ENCODE measurements around the gene USH1G.

Gene USH1G

DNA sequence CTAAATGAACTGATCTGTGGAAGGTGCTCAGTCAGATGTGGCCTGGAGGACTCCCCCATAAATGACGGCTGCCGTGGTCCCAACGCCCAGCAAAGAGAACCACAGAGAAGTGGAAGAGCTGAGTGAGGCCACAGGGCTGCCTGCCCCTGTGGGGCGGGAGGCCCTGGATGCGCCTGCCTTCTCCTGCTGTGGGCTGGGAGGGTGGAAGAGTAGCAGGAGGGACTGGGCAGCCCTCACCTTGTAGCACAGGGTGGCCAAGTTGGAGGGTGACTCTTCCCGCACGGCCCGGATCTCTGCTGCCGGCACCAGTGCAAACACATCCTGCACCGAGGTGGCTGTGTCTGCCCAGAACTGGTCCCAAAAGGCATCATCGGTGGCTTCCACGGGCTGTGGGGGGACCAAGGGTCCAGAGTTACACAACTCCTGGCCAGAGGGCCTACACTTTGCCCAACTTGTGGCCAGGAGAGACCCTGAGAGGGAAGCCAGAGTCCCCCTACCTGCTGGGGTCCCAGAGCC is 41.2 kb upstream of the USH1G start:
- no peak for TF ChIP-seq POU2F2 (IDR thresholded peaks at IDR 0.05; ENCODE audit: low read depth, low read length)
- no peak for TF ChIP-seq POLR2A (IDR thresholded peaks at IDR 0.05; ENCODE audit: low read depth, low read length)
- TF ChIP-seq SPI1 (IDR thresholded peaks at IDR 0.05; ENCODE audit: low read depth, low read length): no peak
- TF ChIP-seq PAX5 (IDR thresholded peaks at IDR 0.05; ENCODE audit: insufficient read depth, low read length, severe bottlenecking): no peak
- TF ChIP-seq POLR2AphosphoS5 (IDR thresholded peaks at IDR 0.05; ENCODE audit: low read depth, low read length): no peak
- no peak for TF ChIP-seq TAF1 (IDR thresholded peaks at IDR 0.05; ENCODE audit: low read depth, low read length)
- no peak for FAIRE-seq

GRCh38 chr17:74963656-74964055 is 40.6 kb upstream of the USH1G start:
- DNase-seq (ENCODE audit: insufficient read length, low spot score): no peak
- TF ChIP-seq POLR2AphosphoS5 (IDR thresholded peaks at IDR 0.05; ENCODE audit: low read depth, low read length) (no peak), TAF1 (IDR thresholded peaks at IDR 0.05; ENCODE audit: low read depth, low read length) (no peak), POLR2A (IDR thresholded peaks at IDR 0.05; ENCODE audit: low read depth, low read length) (no peak), SPI1 (IDR thresholded peaks at IDR 0.05; ENCODE audit: low read depth, low read length) (no peak), PAX5 (IDR thresholded peaks at IDR 0.05; ENCODE audit: insufficient read depth, low read length, severe bottlenecking) (no peak), POU2F2 (IDR thresholded peaks at IDR 0.05; ENCODE audit: low read depth, low read length) (no peak)
- FAIRE-seq: no peak

More for the DNA sequence above, 41.2 kb upstream of the USH1G start:
- no peak for DNase-seq (ENCODE audit: insufficient read length, low spot score)

DNA sequence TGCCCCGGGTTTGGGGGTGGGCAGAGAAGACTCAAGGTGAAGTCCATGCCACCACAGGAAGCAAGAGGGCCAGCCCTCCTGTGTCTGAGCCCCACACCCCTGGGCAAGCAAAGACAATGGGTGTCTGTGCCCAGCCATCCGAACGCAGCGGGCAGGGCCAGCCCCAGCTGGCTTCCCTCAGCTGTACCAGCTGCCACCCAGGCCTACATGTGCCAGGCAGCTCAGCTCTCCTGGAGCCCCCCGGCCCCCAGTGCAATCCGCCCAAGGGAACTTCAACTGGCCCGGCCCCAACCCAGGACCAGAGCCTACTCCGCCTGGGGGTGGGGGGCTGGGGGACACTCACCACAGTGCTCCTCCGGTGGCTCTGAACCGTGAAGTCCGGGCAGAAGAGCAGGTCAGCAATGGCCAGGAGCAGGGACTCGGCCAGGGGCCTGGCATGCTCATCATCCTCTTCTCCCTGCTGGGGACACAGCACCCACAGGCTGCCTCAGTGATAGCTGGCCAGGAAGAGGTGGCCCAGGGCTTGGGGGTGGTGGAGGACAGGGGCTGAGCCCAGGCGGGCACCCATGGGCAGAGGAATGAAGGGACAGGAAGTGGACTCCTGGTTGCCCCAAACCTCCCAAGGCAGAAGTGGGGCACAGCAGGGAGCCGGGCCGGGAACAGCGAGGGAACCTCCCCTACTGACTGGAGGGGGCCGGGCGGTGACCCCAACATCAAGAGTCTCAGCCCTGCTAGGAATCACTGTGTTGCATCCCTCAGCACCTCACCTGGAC is 39.8 kb upstream of the USH1G start:
- no peak for TF ChIP-seq POU2F2 (IDR thresholded peaks at IDR 0.05; ENCODE audit: low read depth, low read length)
- no peak for TF ChIP-seq PAX5 (IDR thresholded peaks at IDR 0.05; ENCODE audit: insufficient read depth, low read length, severe bottlenecking)
- no peak for TF ChIP-seq POLR2AphosphoS5 (IDR thresholded peaks at IDR 0.05; ENCODE audit: low read depth, low read length)
- no peak for TF ChIP-seq TAF1 (IDR thresholded peaks at IDR 0.05; ENCODE audit: low read depth, low read length)
- no peak for TF ChIP-seq POLR2A (IDR thresholded peaks at IDR 0.05; ENCODE audit: low read depth, low read length)
- no peak for TF ChIP-seq SPI1 (IDR thresholded peaks at IDR 0.05; ENCODE audit: low read depth, low read length)
- FAIRE-seq: no peak
- no peak for DNase-seq (ENCODE audit: insufficient read length, low spot score)

DNA sequence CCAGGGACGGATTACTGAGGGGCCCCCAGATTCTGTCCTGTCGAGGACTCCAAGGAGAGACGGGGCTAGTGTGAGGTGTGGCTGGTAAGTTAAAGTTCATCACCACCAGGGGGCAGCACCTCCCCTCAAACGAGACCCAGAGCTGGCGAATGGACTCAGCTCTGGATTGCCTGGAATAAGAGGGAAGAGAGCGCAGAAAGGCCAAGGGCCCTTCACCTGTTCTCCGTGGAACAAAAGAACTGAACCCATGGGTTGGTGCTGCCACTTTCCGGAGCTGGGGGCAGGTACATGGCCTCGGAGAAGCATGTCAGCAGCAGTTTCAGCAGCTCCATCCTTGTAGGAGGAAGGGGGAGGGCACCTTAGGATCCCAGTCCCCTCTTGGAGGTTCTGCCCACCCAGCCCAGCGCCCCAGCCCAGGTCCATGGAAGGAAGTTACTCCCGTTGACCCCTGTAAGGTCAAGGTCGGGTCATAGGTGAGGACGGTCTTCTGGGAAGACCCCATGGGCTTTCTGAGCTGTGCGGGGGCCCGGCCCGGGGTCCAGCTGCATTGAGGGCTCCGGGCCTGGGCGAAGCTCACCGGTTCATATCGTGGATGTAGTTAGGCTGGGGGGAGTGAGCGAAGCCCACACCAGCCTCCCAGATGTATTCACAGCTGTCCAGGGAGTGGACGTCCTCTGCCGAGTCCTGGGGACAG is 38.7 kb upstream of the USH1G start:
- DNase-seq (ENCODE audit: insufficient read length, low spot score) (peak; percentile 87), FAIRE-seq (peak; percentile 84)
- no peak for TF ChIP-seq TAF1 (IDR thresholded peaks at IDR 0.05; ENCODE audit: low read depth, low read length)
- TF ChIP-seq POU2F2 (IDR thresholded peaks at IDR 0.05; ENCODE audit: low read depth, low read length): no peak
- no peak for TF ChIP-seq POLR2A (IDR thresholded peaks at IDR 0.05; ENCODE audit: low read depth, low read length)
- no peak for TF ChIP-seq SPI1 (IDR thresholded peaks at IDR 0.05; ENCODE audit: low read depth, low read length)
- TF ChIP-seq PAX5 (IDR thresholded peaks at IDR 0.05; ENCODE audit: insufficient read depth, low read length, severe bottlenecking): no peak
- TF ChIP-seq POLR2AphosphoS5 (IDR thresholded peaks at IDR 0.05; ENCODE audit: low read depth, low read length): no peak

GRCh38 chr17:74960570-74961342 is 37.7 kb upstream of the USH1G start:
- peak; percentile 63 for DNase-seq (ENCODE audit: insufficient read length, low spot score)
- TF ChIP-seq POLR2A (IDR thresholded peaks at IDR 0.05; ENCODE audit: low read depth, low read length): no peak
- no peak for TF ChIP-seq PAX5 (IDR thresholded peaks at IDR 0.05; ENCODE audit: insufficient read depth, low read length, severe bottlenecking)
- no peak for TF ChIP-seq SPI1 (IDR thresholded peaks at IDR 0.05; ENCODE audit: low read depth, low read length)
- TF ChIP-seq POLR2AphosphoS5 (IDR thresholded peaks at IDR 0.05; ENCODE audit: low read depth, low read length): no peak
- TF ChIP-seq TAF1 (IDR thresholded peaks at IDR 0.05; ENCODE audit: low read depth, low read length): no peak
- no peak for TF ChIP-seq POU2F2 (IDR thresholded peaks at IDR 0.05; ENCODE audit: low read depth, low read length)
- FAIRE-seq: peak; percentile 94

DNA sequence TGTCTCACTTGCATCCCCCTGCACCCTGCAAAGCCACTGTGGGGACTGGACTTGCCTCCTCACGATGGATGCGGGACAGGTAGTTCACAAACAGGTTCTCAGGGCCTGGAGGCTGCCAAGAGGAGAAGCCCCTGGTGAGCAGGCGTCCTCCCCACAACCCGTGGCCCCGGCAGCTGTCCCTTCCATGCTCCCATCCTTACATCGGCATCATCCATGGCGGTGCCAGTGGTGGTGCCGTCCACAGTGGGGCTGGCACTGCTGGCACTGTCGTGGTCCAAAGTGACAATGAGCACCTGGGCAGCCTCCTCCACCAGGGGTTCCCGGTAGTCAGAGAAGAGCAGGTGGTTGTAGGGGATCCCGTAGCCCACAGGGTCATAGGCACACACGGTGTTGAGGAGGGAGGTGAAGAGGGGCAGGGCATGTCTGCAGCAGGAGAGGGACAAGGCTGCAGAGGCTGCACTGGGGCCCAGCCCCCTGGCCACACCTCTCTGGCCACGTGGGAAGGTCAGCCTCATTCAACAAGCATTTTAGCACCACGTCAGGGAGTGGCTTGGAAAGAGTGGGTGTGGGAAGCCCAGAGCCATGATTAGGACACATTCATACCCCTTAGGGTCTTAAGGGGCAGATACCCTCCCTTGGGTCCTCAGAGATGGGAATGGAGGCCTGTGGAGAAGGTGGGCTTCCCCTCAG is 36.9 kb upstream of the USH1G start:
- no peak for DNase-seq (ENCODE audit: insufficient read length, low spot score)
- no peak for TF ChIP-seq POU2F2 (IDR thresholded peaks at IDR 0.05; ENCODE audit: low read depth, low read length)
- no peak for TF ChIP-seq TAF1 (IDR thresholded peaks at IDR 0.05; ENCODE audit: low read depth, low read length)
- no peak for TF ChIP-seq SPI1 (IDR thresholded peaks at IDR 0.05; ENCODE audit: low read depth, low read length)
- TF ChIP-seq PAX5 (IDR thresholded peaks at IDR 0.05; ENCODE audit: insufficient read depth, low read length, severe bottlenecking): no peak
- TF ChIP-seq POLR2AphosphoS5 (IDR thresholded peaks at IDR 0.05; ENCODE audit: low read depth, low read length): no peak
- TF ChIP-seq POLR2A (IDR thresholded peaks at IDR 0.05; ENCODE audit: low read depth, low read length): no peak
- peak; percentile 31 for FAIRE-seq

GRCh38 chr17:74957935-74958740 is 35.1 kb upstream of the USH1G start:
- TF ChIP-seq POU2F2 (IDR thresholded peaks at IDR 0.05; ENCODE audit: low read depth, low read length) (no peak), PAX5 (IDR thresholded peaks at IDR 0.05; ENCODE audit: insufficient read depth, low read length, severe bottlenecking) (no peak), POLR2A (IDR thresholded peaks at IDR 0.05; ENCODE audit: low read depth, low read length) (no peak), POLR2AphosphoS5 (IDR thresholded peaks at IDR 0.05; ENCODE audit: low read depth, low read length) (no peak), SPI1 (IDR thresholded peaks at IDR 0.05; ENCODE audit: low read depth, low read length) (no peak), TAF1 (IDR thresholded peaks at IDR 0.05; ENCODE audit: low read depth, low read length) (no peak)
- DNase-seq (ENCODE audit: insufficient read length, low spot score): peak; percentile 90
- FAIRE-seq: peak; percentile 89
